ENCODE results near the gene CC2D1A.

The CC2D1A gene

DNA sequence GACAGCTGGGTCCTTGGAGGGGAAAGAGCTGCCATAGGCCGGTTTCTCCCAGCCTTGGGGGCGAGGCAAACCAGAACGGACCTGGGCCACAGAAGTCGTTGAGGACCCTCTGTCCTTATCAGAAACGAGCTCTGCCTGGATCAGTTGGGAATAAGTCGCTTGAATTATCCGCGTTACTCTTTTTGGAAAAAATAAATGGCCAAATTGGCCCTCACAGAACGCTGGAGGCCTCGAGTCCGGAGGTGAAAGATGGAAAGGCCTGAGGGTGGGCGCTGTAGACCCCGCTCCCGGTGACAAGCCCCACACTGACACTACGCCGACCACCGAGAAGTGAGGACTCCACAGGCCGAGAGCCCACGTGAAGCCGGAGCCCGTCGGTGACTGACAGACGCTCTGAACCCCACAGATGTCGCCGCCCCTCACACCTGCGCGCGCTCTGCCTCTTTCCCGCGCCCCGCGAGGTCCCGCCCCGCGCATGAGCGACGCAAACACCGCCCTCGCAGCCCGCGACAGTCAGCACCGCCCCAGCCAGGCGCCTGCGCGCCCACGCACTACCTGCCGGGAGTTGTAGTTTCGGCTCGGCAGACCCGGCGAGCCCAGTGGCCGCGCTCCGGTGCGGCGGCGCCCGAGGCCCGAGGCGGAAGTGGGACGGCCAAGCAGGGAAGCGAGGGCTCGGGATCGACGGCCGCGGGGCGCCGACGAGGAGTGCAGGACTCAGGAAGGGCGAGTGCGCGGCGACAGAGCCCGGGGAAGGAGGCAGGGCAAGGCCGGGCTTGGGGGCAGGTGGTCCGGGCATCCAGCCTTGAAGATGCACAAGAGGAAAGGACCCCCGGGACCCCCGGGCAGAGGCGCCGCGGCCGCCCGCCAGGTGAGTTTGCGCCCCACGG lies at the start of gene CC2D1A, which contains the start of gene BRME1:
Gene CC2D1A (plus strand): TSS at position 568 of the 887 bp plus-strand sequence. CDS start 241 bp downstream, at position 809.
Gene BRME1 (minus strand): TSS at position 484 of the 887 bp plus-strand sequence. CDS start 1,225 bp downstream, outside the sequence.
- H3K27ac Mint-ChIP-seq: peak within 1 kb of the TSS in 1 of 3 experiments; percentile 85
- H3K27me3 Mint-ChIP-seq (ENCODE audit: low read depth): no peaks in the 10 kb centered on the region
- peaks cover 10% of the 10 kb centered on the region for H3K36me3 Mint-ChIP-seq (ENCODE audit: low read depth)
- peaks cover 8% of the 10 kb centered on the region for H3K4me1 Mint-ChIP-seq
- peak within 1 kb of the TSS; percentile 81 to 88 (median 85) for H3K4me3 Mint-ChIP-seq
- no peaks in the 10 kb centered on the region for H3K9me3 Mint-ChIP-seq
- TF ChIP-seq, protein P1, sequence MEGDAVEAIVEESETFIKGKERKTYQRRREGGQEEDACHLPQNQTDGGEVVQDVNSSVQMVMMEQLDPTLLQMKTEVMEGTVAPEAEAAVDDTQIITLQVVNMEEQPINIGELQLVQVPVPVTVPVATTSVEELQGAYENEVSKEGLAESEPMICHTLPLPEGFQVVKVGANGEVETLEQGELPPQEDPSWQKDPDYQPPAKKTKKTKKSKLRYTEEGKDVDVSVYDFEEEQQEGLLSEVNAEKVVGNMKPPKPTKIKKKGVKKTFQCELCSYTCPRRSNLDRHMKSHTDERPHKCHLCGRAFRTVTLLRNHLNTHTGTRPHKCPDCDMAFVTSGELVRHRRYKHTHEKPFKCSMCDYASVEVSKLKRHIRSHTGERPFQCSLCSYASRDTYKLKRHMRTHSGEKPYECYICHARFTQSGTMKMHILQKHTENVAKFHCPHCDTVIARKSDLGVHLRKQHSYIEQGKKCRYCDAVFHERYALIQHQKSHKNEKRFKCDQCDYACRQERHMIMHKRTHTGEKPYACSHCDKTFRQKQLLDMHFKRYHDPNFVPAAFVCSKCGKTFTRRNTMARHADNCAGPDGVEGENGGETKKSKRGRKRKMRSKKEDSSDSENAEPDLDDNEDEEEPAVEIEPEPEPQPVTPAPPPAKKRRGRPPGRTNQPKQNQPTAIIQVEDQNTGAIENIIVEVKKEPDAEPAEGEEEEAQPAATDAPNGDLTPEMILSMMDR (IDR thresholded peaks at IDR 0.05; ENCODE audit: unreplicated experiment in 3 of 3): no peak

GRCh38 chr19:13856497-13856896 lies 49.5 kb upstream of the CC2D1A start:
- Mint-ChIP-seq H3K36me3 (ENCODE audit: low read depth) (no peaks in the 10 kb centered on the region), H3K4me3 (no peak overlapping the region), H3K27me3 (ENCODE audit: low read depth) (no peaks in the 10 kb centered on the region), H3K4me1 (peaks cover 15% of the 10 kb centered on the region), H3K9me3 (no peaks in the 10 kb centered on the region), H3K27ac (peak overlapping the region in 2 of 3 experiments; percentile 8 to 71)
- TF ChIP-seq, protein P1 (IDR thresholded peaks at IDR 0.05; ENCODE audit: unreplicated experiment in 3 of 3): no peak

DNA sequence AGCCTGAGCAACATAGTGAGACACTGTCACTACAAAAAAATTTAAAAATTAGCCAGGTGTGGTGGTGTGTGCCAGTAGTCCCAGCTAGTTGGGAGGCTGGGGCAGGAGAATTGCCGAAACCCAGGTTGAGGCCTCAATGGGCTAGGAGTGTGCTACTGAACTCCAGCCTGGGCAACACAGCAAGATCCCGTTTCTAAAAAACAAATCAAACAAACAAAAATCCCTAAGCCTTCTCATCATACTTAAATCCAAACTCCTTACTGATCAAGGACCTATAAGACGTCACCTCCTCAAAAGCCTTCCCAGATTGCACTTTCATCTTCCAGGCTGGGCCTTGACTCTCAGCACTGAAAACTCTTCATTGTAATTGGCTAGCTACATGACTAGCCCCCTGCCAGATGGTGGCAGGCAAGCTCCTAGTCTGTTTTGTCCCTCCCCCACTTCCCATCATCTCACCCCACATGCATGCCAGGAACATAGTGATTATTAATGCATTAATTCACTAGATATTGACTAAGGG lies 46.6 kb upstream of the CC2D1A start:
- Mint-ChIP-seq H3K36me3 (ENCODE audit: low read depth) (no peaks in the 10 kb centered on the region), H3K4me1 (peaks cover 27% of the 10 kb centered on the region), H3K27me3 (ENCODE audit: low read depth) (peaks cover 3% of the 10 kb centered on the region)

GRCh38 chr19:13860679-13861391 lies 45.2 kb upstream of the CC2D1A start:
- H3K27ac Mint-ChIP-seq: peak overlapping the region; percentile 93 to 98 (median 94)
- TF ChIP-seq, protein P1 (IDR thresholded peaks at IDR 0.05; ENCODE audit: unreplicated experiment in 3 of 3): no peak
- no peaks in the 10 kb centered on the region for H3K36me3 Mint-ChIP-seq (ENCODE audit: low read depth)
- no peaks in the 10 kb centered on the region for H3K9me3 Mint-ChIP-seq
- peaks cover 5% of the 10 kb centered on the region for H3K27me3 Mint-ChIP-seq (ENCODE audit: low read depth)
- peaks cover 31% of the 10 kb centered on the region for H3K4me1 Mint-ChIP-seq
- H3K4me3 Mint-ChIP-seq: peak overlapping the region; percentile 70 to 81 (median 80)

More for the DNA sequence above, 46.6 kb upstream of the CC2D1A start:
- H3K27ac Mint-ChIP-seq: peak overlapping the region; percentile 53 to 75 (median 63)
- H3K9me3 Mint-ChIP-seq: no peaks in the 10 kb centered on the region
- peak overlapping the region in 1 of 3 experiments; percentile 31 for H3K4me3 Mint-ChIP-seq
- TF ChIP-seq, protein P1 (IDR thresholded peaks at IDR 0.05; ENCODE audit: unreplicated experiment in 3 of 3): no peak

- H3K9me3 Mint-ChIP-seq: no peaks in the 10 kb centered on the region
- peaks cover 5% of the 10 kb centered on the region for H3K27me3 Mint-ChIP-seq (ENCODE audit: low read depth)
- H3K27ac Mint-ChIP-seq: peak overlapping the region; percentile 93 to 98 (median 94)
- H3K4me1 Mint-ChIP-seq: peaks cover 34% of the 10 kb centered on the region
- no peaks in the 10 kb centered on the region for H3K36me3 Mint-ChIP-seq (ENCODE audit: low read depth)
- TF ChIP-seq, protein P1 (IDR thresholded peaks at IDR 0.05; ENCODE audit: unreplicated experiment in 3 of 3): no peak
- H3K4me3 Mint-ChIP-seq: peak overlapping the region; percentile 70 to 81 (median 80)
Observed at GRCh38 chr19:13861392-13861713, 44.6 kb upstream of the CC2D1A start.

All from nephron (organoid).